ENCODE measurements around the gene SMPDL3A.
A peak's percentile ranks its signal among the peaks of the same experiment; 100 is the strongest.

SMPDL3A gene

GRCh38 chr6:122770835-122771601 is 18.0 kb upstream of the SMPDL3A start:
- DNase-seq = no peak
- H3K27me3 Mint-ChIP-seq (ENCODE audit: low read depth, poor library complexity) = peaks cover 10% of the 10 kb centered on the region
- H3K36me3 Mint-ChIP-seq (ENCODE audit: low read depth) = no peaks in the 10 kb centered on the region
- no peak overlapping the region for H3K27ac Mint-ChIP-seq
- no peaks in the 10 kb centered on the region for H3K4me1 Mint-ChIP-seq
- H3K4me3 Mint-ChIP-seq = no peak overlapping the region
- peak; percentile 14 for TF ChIP-seq CTCF (IDR thresholded peaks at IDR 0.05)
- H3K9me3 Mint-ChIP-seq = no peaks in the 10 kb centered on the region

- H3K9me3 Mint-ChIP-seq = no peaks in the 10 kb centered on the region
- no peak for TF ChIP-seq CTCF (IDR thresholded peaks at IDR 0.05)
- no peaks in the 10 kb centered on the region for H3K36me3 Mint-ChIP-seq (ENCODE audit: low read depth)
- DNase-seq = no peak
- no peak overlapping the region for H3K27ac Mint-ChIP-seq
- H3K27me3 Mint-ChIP-seq (ENCODE audit: low read depth, poor library complexity) = peaks cover 6% of the 10 kb centered on the region
- H3K4me1 Mint-ChIP-seq = no peaks in the 10 kb centered on the region
- no peak overlapping the region for H3K4me3 Mint-ChIP-seq
These were observed 16.2 kb upstream of the SMPDL3A start for GRCh38 chr6:122772724-122773415.

- DNase-seq = no peak
- TF ChIP-seq CTCF (IDR thresholded peaks at IDR 0.05) = no peak
- H3K36me3 Mint-ChIP-seq (ENCODE audit: low read depth) = no peaks in the 10 kb centered on the region
- peaks cover 9% of the 10 kb centered on the region for H3K27me3 Mint-ChIP-seq (ENCODE audit: low read depth, poor library complexity)
- H3K27ac Mint-ChIP-seq = no peak overlapping the region
- H3K9me3 Mint-ChIP-seq = no peaks in the 10 kb centered on the region
- H3K4me1 Mint-ChIP-seq = peaks cover 25% of the 10 kb centered on the region
- H3K4me3 Mint-ChIP-seq = no peak overlapping the region
These were observed 13.1 kb upstream of the SMPDL3A start for GRCh38 chr6:122775975-122776374.

- Mint-ChIP-seq H3K4me1 (peaks cover 25% of the 10 kb centered on the region), H3K27me3 (ENCODE audit: low read depth, poor library complexity) (peaks cover 10% of the 10 kb centered on the region), H3K9me3 (no peaks in the 10 kb centered on the region), H3K27ac (no peak overlapping the region), H3K4me3 (no peak overlapping the region), H3K36me3 (ENCODE audit: low read depth) (no peaks in the 10 kb centered on the region)
- DNase-seq = no peak
- TF ChIP-seq CTCF (IDR thresholded peaks at IDR 0.05) = no peak
These were observed 10.8 kb upstream of the SMPDL3A start for GRCh38 chr6:122778302-122778701.

GRCh38 chr6:122778985-122779661 is 9.9 kb upstream of the SMPDL3A start:
- H3K9me3 Mint-ChIP-seq = no peaks in the 10 kb centered on the region
- H3K27me3 Mint-ChIP-seq (ENCODE audit: low read depth, poor library complexity) = peaks cover 10% of the 10 kb centered on the region
- peak overlapping the region; percentile 60 for H3K27ac Mint-ChIP-seq
- H3K4me3 Mint-ChIP-seq = peak overlapping the region; percentile 64
- peaks cover 30% of the 10 kb centered on the region for H3K4me1 Mint-ChIP-seq
- H3K36me3 Mint-ChIP-seq (ENCODE audit: low read depth) = no peaks in the 10 kb centered on the region
- DNase-seq = peak; percentile 35
- no peak for TF ChIP-seq CTCF (IDR thresholded peaks at IDR 0.05)

All from nephron progenitor cell (in vitro differentiated cells).